ENCODE data around the gene SLC12A5.

SLC12A5 gene

GRCh38 chr20:46060301-46060881 lies 31.4 kb downstream of the SLC12A5 start:
- Histone ChIP-seq H3K9me3 (ENCODE audit: control insufficient read depth, insufficient read depth, low read depth, low read length) (no peaks in the 10 kb centered on the region), H3K4me1 (ENCODE audit: control insufficient read depth, insufficient read depth, low read length) (no peaks in the 10 kb centered on the region), H3K27ac (ENCODE audit: extremely low read depth, low read depth, low read length) (no peak overlapping the region), H3K36me3 (ENCODE audit: control insufficient read depth in 2 of 2, insufficient read depth in 1 of 2, low read length in 2 of 2) (peaks cover 23 to 53% of the 10 kb centered on the region in 2 experiments), H3K4me3 (ENCODE audit: low read depth, low read length) (no peak overlapping the region)
- CTCF ChIA-PET, result no interaction called here
- POLR2A ChIA-PET, result no interaction called here
- TF ChIP-seq ZNF596 (tag by site-specific recombination; IDR thresholded peaks at IDR 0.05) (no peak), ZFHX2 (tag by site-specific recombination; conservative IDR thresholded peaks at IDR 0.05) (peak; percentile 49), SP7 (tag by site-specific recombination; IDR thresholded peaks at IDR 0.05) (peak; percentile 89)

- Histone ChIP-seq H3K4me1 (ENCODE audit: control insufficient read depth, insufficient read depth, low read length) (no peaks in the 10 kb centered on the region), H3K27ac (ENCODE audit: extremely low read depth, low read depth, low read length) (no peak overlapping the region), H3K36me3 (ENCODE audit: control insufficient read depth in 2 of 2, insufficient read depth in 1 of 2, low read length in 2 of 2) (peaks cover 28 to 58% of the 10 kb centered on the region in 2 experiments), H3K4me3 (ENCODE audit: low read depth, low read length) (no peak overlapping the region), H3K9me3 (ENCODE audit: control insufficient read depth, insufficient read depth, low read depth, low read length) (no peaks in the 10 kb centered on the region)
- CTCF ChIA-PET, result interaction anchor here (0.7 kb wide), 2 partner anchors 17 to 671 kb away, joined by 4 read pairs; no protein-coding TSS in a partner anchor
- POLR2A ChIA-PET, result no interaction called here
- TF ChIP-seq ZNF202 (tag by site-specific recombination; IDR thresholded peaks at IDR 0.05; ENCODE audit: borderline replicate concordance), result no peak
- TF ChIP-seq BCL11B (tag by site-specific recombination; IDR thresholded peaks at IDR 0.05; ENCODE audit: low read depth), result no peak
- TF ChIP-seq GLIS1 (tag by site-specific recombination; IDR thresholded peaks at IDR 0.05), result peak; percentile 61
- no peak for TF ChIP-seq ZXDB (tag by site-specific recombination; IDR thresholded peaks at IDR 0.05)
- TF ChIP-seq ZNF677 (tag by site-specific recombination; IDR thresholded peaks at IDR 0.05), result no peak
- no peak for TF ChIP-seq ZNF169 (tag by site-specific recombination; IDR thresholded peaks at IDR 0.05)
- no peak for TF ChIP-seq ZNF548 (tag by site-specific recombination; IDR thresholded peaks at IDR 0.05)
- TF ChIP-seq ZNF354C (tag by site-specific recombination; IDR thresholded peaks at IDR 0.05; ENCODE audit: borderline replicate concordance, low read depth), result no peak
- no peak for TF ChIP-seq ZNF707 (tag by site-specific recombination; IDR thresholded peaks at IDR 0.05)
- TF ChIP-seq ZIC2 (tag by site-specific recombination; IDR thresholded peaks at IDR 0.05), result peak; percentile 47
These were observed 32.0 kb downstream of the SLC12A5 start for GRCh38 chr20:46060975-46061374.

- Histone ChIP-seq H3K27ac (ENCODE audit: extremely low read depth, low read depth, low read length) (no peak overlapping the region), H3K4me1 (ENCODE audit: control insufficient read depth, insufficient read depth, low read length) (no peaks in the 10 kb centered on the region), H3K36me3 (ENCODE audit: control insufficient read depth in 2 of 2, insufficient read depth in 1 of 2, low read length in 2 of 2) (peaks cover 32 to 70% of the 10 kb centered on the region in 2 experiments), H3K4me3 (ENCODE audit: low read depth, low read length) (no peak overlapping the region), H3K9me3 (ENCODE audit: control insufficient read depth, insufficient read depth, low read depth, low read length) (no peaks in the 10 kb centered on the region)
- no peak for TF ChIP-seq KLF10 (tag by site-specific recombination; IDR thresholded peaks at IDR 0.05)
- ChIA-PET POLR2A (no interaction called here), CTCF (no interaction called here)
These were observed 33.1 kb downstream of the SLC12A5 start for GRCh38 chr20:46062151-46062550.

GRCh38 chr20:46062621-46063020 lies 33.6 kb downstream of the SLC12A5 start:
- Histone ChIP-seq H3K4me1 (ENCODE audit: control insufficient read depth, insufficient read depth, low read length) (no peaks in the 10 kb centered on the region), H3K36me3 (ENCODE audit: control insufficient read depth in 2 of 2, insufficient read depth in 1 of 2, low read length in 2 of 2) (peaks cover 36 to 73% of the 10 kb centered on the region in 2 experiments), H3K27ac (ENCODE audit: extremely low read depth, low read depth, low read length) (no peak overlapping the region), H3K9me3 (ENCODE audit: control insufficient read depth, insufficient read depth, low read depth, low read length) (no peaks in the 10 kb centered on the region), H3K4me3 (ENCODE audit: low read depth, low read length) (no peak overlapping the region)
- ChIA-PET POLR2A (no interaction called here), CTCF (no interaction called here)
- TF ChIP-seq ZNF571 (tag by site-specific recombination; IDR thresholded peaks at IDR 0.05), result no peak
- no peak for TF ChIP-seq ZNF146 (tag by site-specific recombination; IDR thresholded peaks at IDR 0.05)
- TF ChIP-seq ZNF704 (tag by site-specific recombination; IDR thresholded peaks at IDR 0.05), result no peak
- no peak for TF ChIP-seq ZNF555 (tag by site-specific recombination; conservative IDR thresholded peaks at IDR 0.05)
- no peak for TF ChIP-seq ZNF580 (tag by site-specific recombination; IDR thresholded peaks at IDR 0.05)
